Spleen (tissue), 7 donors: ENCODE measurements around the gene PEX14.

Experiments used
- CTCF ChIP-seq, 11 experiments: fragments of 200-600 bp in 7 of 11; fragments of 450-650 bp in 4 of 11; sonication (generic) in 4 of 11; IDR thresholded peaks in 8 of 11; conservative IDR thresholded peaks in 3 of 11; 1 replicate in 7 of 11; 2 replicates in 4 of 11; pipeline versions ENCODE4 v1.4.0 to v1.8.0; 2016 to 2021; ENCODE audit warnings: antibody characterized with exemption in 11 of 11, inconsistent platforms in 4 of 11, mild to moderate bottlenecking in 1 of 11
- POLR2A ChIP-seq, 3 donors: fragments of 450-650 bp; IDR thresholded peaks; one replicate each; pipeline ENCODE4 v1.5.1; 2017; ENCODE audit warnings: antibody characterized with exemption in 3 of 3, mild to moderate bottlenecking in 1 of 3
- POLR2AphosphoS5 ChIP-seq, 3 donors: sonication (generic); formaldehyde crosslinking; IDR thresholded peaks; one replicate each; pipeline ENCODE4 v1.5.1; 2017; ENCODE audit warnings: antibody characterized with exemption in 3 of 3
- donor health status: DM: no; HTN: no; CAD: no; lungs with moderate emphysema.
- donor health status: DM: no; HTN: no; CAD: no.
- donor health status: DM: no; HTN: no; CAD: no.

- no peak for TF ChIP-seq CTCF (IDR thresholded peaks at IDR 0.05 in 8 of 11, conservative IDR thresholded peaks at IDR 0.05 in 3 of 11)
- no peak for TF ChIP-seq POLR2AphosphoS5 (IDR thresholded peaks at IDR 0.05)
- no peak for TF ChIP-seq POLR2A (IDR thresholded peaks at IDR 0.05)
Measured at GRCh38 chr1:10628685-10629084, 153.9 kb downstream of the PEX14 start.
